Measurements from ENCODE around the gene C17orf67. TPM values are rescaled to one million over a fixed set of nuclear protein-coding genes. Genes with fewer than 3 reads are reported as not detected.

C17orf67 gene
- total and polyA plus RNA-seq, 9 of the 15 experiments (the other 6 are each of a cell fraction or from before 2014, with no cell fraction given), result 0.07 to 1.7 (median 0.59) TPM

DNA sequence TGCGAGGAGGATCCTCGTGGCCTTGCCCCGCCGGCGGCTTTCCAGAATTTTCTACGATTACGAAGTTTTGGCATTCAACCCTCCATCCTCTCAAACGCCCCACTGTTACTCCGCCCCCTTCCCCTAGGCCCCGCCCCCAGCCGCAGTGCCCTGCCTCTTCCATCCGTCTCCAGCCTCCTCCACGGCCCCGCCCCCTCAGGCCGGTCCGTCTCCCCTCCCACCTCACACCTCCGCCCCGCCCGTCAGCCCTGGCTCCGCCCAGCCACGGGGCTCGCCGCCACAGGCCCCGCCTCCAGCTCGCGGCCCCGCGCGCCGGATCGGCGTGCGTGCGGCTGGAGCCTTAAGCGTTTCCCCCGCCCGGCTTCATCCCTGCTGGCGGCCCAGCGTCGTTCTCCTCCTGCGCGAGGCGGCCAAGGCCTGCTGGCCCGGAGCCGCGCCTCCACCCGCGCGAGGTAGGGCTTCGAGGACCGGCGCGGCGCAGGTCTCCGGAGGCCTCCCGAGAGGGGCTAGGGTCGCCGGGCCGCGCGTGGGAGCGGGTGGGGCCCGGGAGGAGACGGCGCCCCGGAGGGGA, at the start of gene C17orf67, which contains the start of gene DGKE (continued):
- TF ChIP-seq ZNF431 (CRISPR knock-in tag; IDR thresholded peaks at IDR 0.05), result peak; percentile 65; the same call in 1 of the 2 replicates
- no peak for TF ChIP-seq ZNF655 (CRISPR knock-in tag; IDR thresholded peaks at IDR 0.05)
- no peak for TF ChIP-seq NFRKB (IDR thresholded peaks at IDR 0.05; ENCODE audit: low read depth)
- TF ChIP-seq, protein P1, sequence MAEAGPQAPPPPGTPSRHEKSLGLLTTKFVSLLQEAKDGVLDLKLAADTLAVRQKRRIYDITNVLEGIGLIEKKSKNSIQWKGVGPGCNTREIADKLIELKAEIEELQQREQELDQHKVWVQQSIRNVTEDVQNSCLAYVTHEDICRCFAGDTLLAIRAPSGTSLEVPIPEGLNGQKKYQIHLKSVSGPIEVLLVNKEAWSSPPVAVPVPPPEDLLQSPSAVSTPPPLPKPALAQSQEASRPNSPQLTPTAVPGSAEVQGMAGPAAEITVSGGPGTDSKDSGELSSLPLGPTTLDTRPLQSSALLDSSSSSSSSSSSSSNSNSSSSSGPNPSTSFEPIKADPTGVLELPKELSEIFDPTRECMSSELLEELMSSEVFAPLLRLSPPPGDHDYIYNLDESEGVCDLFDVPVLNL (CRISPR knock-in tag; IDR thresholded peaks at IDR 0.05; ENCODE audit: low read depth), result 0 out of 2 replicates have a peak, but pooled peaks have one; percentile 58
- no peak for TF ChIP-seq NEUROD1 (IDR thresholded peaks at IDR 0.05; ENCODE audit: borderline replicate concordance, low read depth, low read length, partially characterized antibody)
- TF ChIP-seq PHF20 (IDR thresholded peaks at IDR 0.05; ENCODE audit: partially characterized antibody), result peak; percentile 23
- no peak for TF ChIP-seq HMG20A (CRISPR knock-in tag; conservative IDR thresholded peaks at IDR 0.05)
- no peak for TF ChIP-seq JUNB (CRISPR knock-in tag; conservative IDR thresholded peaks at IDR 0.05)
- peak; percentile 64; the same call in 1 of the 2 replicates for TF ChIP-seq MGA (IDR thresholded peaks at IDR 0.05)
- TF ChIP-seq TARDBP (IDR thresholded peaks at IDR 0.05), result peak; percentile 62; the same call in 1 of the 2 replicates
- TF ChIP-seq, protein P2, sequence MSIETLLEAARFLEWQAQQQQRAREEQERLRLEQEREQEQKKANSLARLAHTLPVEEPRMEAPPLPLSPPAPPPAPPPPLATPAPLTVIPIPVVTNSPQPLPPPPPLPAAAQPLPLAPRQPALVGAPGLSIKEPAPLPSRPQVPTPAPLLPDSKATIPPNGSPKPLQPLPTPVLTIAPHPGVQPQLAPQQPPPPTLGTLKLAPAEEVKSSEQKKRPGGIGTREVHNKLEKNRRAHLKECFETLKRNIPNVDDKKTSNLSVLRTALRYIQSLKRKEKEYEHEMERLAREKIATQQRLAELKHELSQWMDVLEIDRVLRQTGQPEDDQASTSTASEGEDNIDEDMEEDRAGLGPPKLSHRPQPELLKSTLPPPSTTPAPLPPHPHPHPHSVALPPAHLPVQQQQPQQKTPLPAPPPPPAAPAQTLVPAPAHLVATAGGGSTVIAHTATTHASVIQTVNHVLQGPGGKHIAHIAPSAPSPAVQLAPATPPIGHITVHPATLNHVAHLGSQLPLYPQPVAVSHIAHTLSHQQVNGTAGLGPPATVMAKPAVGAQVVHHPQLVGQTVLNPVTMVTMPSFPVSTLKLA (conservative IDR thresholded peaks at IDR 0.05), result peak in 1 of 2 experiments; percentile 47; a peak in 2 of 4 replicates
- peak; percentile 98 for TF ChIP-seq ZFX (CRISPR knock-in tag; IDR thresholded peaks at IDR 0.05)

Measured in K562 (cell line).